ENCODE measurements around the gene TPP2. TPM values are rescaled to one million over a fixed set of nuclear protein-coding genes. Genes with fewer than 3 reads are reported as not detected.

Gene TPP2
- total RNA-seq, 1 experiment from 2014 or later = 36.7 TPM

DNA sequence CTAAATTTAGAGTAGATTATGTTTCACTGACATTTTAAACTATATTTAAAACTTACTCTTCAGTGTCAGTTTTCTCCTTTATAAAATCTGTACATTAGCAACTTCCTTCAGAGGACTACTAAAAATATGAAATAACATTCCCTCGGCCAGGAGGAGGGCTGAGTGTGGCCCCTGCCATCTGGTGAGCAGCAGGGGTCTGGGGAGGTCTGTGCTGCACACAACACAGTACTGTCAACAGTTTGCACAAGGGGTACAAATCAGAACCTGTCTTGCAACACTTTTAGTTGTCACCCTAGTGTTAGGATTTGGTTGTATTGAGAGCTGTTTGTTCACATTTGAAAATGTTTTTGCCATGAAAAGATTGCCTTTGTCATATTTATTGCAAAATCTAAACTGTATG lies 48.9 kb downstream of the TPP2 start:
- no peak overlapping the region for H2AFZ ChIP-seq (ENCODE audit: low read depth, low read length, poor library complexity, severe bottlenecking)
- H3K36me3 ChIP-seq (ENCODE audit: control insufficient read depth in 1 of 2, insufficient read depth in 2 of 2, low read length in 2 of 2) = peaks cover 29 to 55% of the 10 kb centered on the region in 2 experiments
- no peaks in the 10 kb centered on the region for H3K27me3 ChIP-seq (ENCODE audit: insufficient read depth, low read length)
- no peak overlapping the region for H3K4me2 ChIP-seq (ENCODE audit: low read length)
- no peaks in the 10 kb centered on the region for H4K20me1 ChIP-seq (ENCODE audit: insufficient read depth)
- TF ChIP-seq ZFX (IDR thresholded peaks at IDR 0.05) = no peak
- TF ChIP-seq, protein P1, sequence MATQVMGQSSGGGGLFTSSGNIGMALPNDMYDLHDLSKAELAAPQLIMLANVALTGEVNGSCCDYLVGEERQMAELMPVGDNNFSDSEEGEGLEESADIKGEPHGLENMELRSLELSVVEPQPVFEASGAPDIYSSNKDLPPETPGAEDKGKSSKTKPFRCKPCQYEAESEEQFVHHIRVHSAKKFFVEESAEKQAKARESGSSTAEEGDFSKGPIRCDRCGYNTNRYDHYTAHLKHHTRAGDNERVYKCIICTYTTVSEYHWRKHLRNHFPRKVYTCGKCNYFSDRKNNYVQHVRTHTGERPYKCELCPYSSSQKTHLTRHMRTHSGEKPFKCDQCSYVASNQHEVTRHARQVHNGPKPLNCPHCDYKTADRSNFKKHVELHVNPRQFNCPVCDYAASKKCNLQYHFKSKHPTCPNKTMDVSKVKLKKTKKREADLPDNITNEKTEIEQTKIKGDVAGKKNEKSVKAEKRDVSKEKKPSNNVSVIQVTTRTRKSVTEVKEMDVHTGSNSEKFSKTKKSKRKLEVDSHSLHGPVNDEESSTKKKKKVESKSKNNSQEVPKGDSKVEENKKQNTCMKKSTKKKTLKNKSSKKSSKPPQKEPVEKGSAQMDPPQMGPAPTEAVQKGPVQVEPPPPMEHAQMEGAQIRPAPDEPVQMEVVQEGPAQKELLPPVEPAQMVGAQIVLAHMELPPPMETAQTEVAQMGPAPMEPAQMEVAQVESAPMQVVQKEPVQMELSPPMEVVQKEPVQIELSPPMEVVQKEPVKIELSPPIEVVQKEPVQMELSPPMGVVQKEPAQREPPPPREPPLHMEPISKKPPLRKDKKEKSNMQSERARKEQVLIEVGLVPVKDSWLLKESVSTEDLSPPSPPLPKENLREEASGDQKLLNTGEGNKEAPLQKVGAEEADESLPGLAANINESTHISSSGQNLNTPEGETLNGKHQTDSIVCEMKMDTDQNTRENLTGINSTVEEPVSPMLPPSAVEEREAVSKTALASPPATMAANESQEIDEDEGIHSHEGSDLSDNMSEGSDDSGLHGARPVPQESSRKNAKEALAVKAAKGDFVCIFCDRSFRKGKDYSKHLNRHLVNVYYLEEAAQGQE (IDR thresholded peaks at IDR 0.05; ENCODE audit: low read depth) = no peak
- no peak for TF ChIP-seq JUND (IDR thresholded peaks at IDR 0.05)
- no peak for TF ChIP-seq ZNF274 (IDR thresholded peaks at IDR 0.05; ENCODE audit: low read depth, low read length)
- TF ChIP-seq, protein P2, sequence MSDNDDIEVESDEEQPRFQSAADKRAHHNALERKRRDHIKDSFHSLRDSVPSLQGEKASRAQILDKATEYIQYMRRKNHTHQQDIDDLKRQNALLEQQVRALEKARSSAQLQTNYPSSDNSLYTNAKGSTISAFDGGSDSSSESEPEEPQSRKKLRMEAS (IDR thresholded peaks at IDR 0.05) = no peak
- TF ChIP-seq, protein P3, sequence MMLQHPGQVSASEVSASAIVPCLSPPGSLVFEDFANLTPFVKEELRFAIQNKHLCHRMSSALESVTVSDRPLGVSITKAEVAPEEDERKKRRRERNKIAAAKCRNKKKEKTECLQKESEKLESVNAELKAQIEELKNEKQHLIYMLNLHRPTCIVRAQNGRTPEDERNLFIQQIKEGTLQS (IDR thresholded peaks at IDR 0.05) = no peak
- no peak for TF ChIP-seq SRF (IDR thresholded peaks at IDR 0.05; ENCODE audit: low read depth)
- no peak for TF ChIP-seq EZH2 (IDR thresholded peaks at IDR 0.05)
- TF ChIP-seq POLR2AphosphoS5 (IDR thresholded peaks at IDR 0.05; ENCODE audit: low read depth, low read length) = no peak
- no peak for TF ChIP-seq CBX3 (IDR thresholded peaks at IDR 0.05; ENCODE audit: low read depth)
- TF ChIP-seq SIN3A (IDR thresholded peaks at IDR 0.05; ENCODE audit: low read depth) = no peak
- no peak for TF ChIP-seq SP1 (IDR thresholded peaks at IDR 0.05; ENCODE audit: low read depth)
- TF ChIP-seq TCF7L2 (IDR thresholded peaks at IDR 0.05; ENCODE audit: borderline replicate concordance, extremely low read depth, insufficient read depth, insufficient read length) = no peak
- TF ChIP-seq ELF1 (IDR thresholded peaks at IDR 0.05; ENCODE audit: borderline replicate concordance, low read depth) = no peak
- no peak for TF ChIP-seq EZH2phosphoT487 (IDR thresholded peaks at IDR 0.05; ENCODE audit: borderline replicate concordance)
- TF ChIP-seq RAD21 (IDR thresholded peaks at IDR 0.05; ENCODE audit: low read depth) = no peak
- RAD21 ChIA-PET (ENCODE audit: low non-redundant PET in 1 of 2, low total read pairs in 2 of 2, uncharacterized antibody in 2 of 2, unreplicated experiment in 2 of 2) = no interaction called here
- no peaks in the 10 kb centered on the region for H3K79me2 ChIP-seq (ENCODE audit: insufficient read depth, low read length)
- no peak for ATAC-seq
- no peaks in the 10 kb centered on the region for H3K9me2 ChIP-seq (ENCODE audit: insufficient read depth)
- H3K27ac ChIP-seq (ENCODE audit: low read depth, low read length) = no peak overlapping the region
- no peak for DNase-seq (ENCODE audit: low read depth, low spot score)
- POLR2A ChIA-PET = no interaction called here
- BruUV-seq (replicated peaks) = no TSS peak
- intact Hi-C loops (cut with micrococcal nuclease) = no loop called here
- H3K9me3 ChIP-seq (ENCODE audit: control insufficient read depth in 1 of 2, insufficient read depth in 1 of 2, low read depth in 1 of 2, low read length in 2 of 2) = no peaks in the 10 kb centered on the region
- no peak overlapping the region for H3K9ac ChIP-seq (ENCODE audit: low read length)
- no peaks in the 10 kb centered on the region for H3K4me1 ChIP-seq (ENCODE audit: control insufficient read depth in 1 of 2, insufficient read depth in 2 of 2, low read length in 2 of 2)
- H3K4me3 ChIP-seq (replicated peaks in 1 of 2; ENCODE audit: low read depth in 1 of 2, low read length in 2 of 2) = no peak overlapping the region
- CTCF ChIA-PET = no interaction called here
